SK-N-SH (cell line): ENCODE measurements around the gene TRPM3.

ENCODE experiments used
- CTCF ChIP-seq: fragments of 200-600 bp; sonication (generic); IDR thresholded peaks from 2 replicates; pipeline ENCODE4 v1.6.1; 2017; ENCODE audit warnings: antibody characterized with exemption, mild to moderate bottlenecking, moderate library complexity
- EZH2phosphoT487 ChIP-seq: fragments of 200-600 bp; sonication (generic); IDR thresholded peaks from 2 replicates; pipeline ENCODE4 v1.6.1; 2017; ENCODE audit warnings: low read depth, mixed run types, mild to moderate bottlenecking, antibody characterized with exemption, moderate library complexity, borderline replicate concordance
- FOXJ3 ChIP-seq: sonication (generic); formaldehyde crosslinking; IDR thresholded peaks from 2 replicates; pipeline ENCODE4 v1.5.1; 2020; ENCODE audit warnings: mild to moderate bottlenecking, missing genetic modification reagents
- MEF2A ChIP-seq: IDR thresholded peaks from 2 replicates; pipeline ENCODE4 v1.4.0; 2012; ENCODE audit warnings: low read depth, borderline replicate concordance
- NRF1 ChIP-seq: IDR thresholded peaks from 2 replicates; pipeline ENCODE4 v1.6.1; 2012; ENCODE audit warnings: low read depth, mild to moderate bottlenecking, low read length
- RAD21 ChIP-seq: IDR thresholded peaks from 2 replicates; pipeline ENCODE4 v1.6.1; 2012; ENCODE audit warnings: mild to moderate bottlenecking, low read length
- REST ChIP-seq: IDR thresholded peaks from 2 replicates; pipeline ENCODE4 v1.6.1; 2012; ENCODE audit warnings: mild to moderate bottlenecking, low read depth, low read length, moderate library complexity
- USF1 ChIP-seq: IDR thresholded peaks from 2 replicates; pipeline ENCODE4 v1.4.0; 2012; ENCODE audit warnings: low read depth, borderline replicate concordance
- ZBTB33 ChIP-seq: IDR thresholded peaks from 2 replicates; pipeline ENCODE4 v1.4.0; 2012; ENCODE audit warnings: low read depth, borderline replicate concordance

GRCh38 chr9:70888471-70888870, 232.9 kb downstream of the TRPM3 start:
- no peak for TF ChIP-seq RAD21
- no peak for TF ChIP-seq CTCF
- TF ChIP-seq EZH2phosphoT487: no peak
- TF ChIP-seq REST: no peak
- no peak for TF ChIP-seq MEF2A
- TF ChIP-seq ZBTB33: no peak
- no peak for TF ChIP-seq USF1
- no peak for TF ChIP-seq NRF1
- no peak for TF ChIP-seq FOXJ3 (CRISPR knock-in tag)
